HG03565 (cell line): ENCODE measurements around the gene CALHM1.

Experiments used
- ATAC-seq: cut with Tn5 transposase; IDR thresholded peaks from one replicate; pipeline ENCODE4 v1.9.1; 2021; ENCODE audit warnings: mild to moderate bottlenecking, moderate library complexity; ENCODE audit not compliant: unreplicated experiment

CALHM1 gene

GRCh38 chr10:103456074-103456660, 2.5 kb downstream of the CALHM1 start:
- no peak for ATAC-seq

- ATAC-seq: no peak
Measured at GRCh38 chr10:103455235-103455634, 3.5 kb downstream of the CALHM1 start.

GRCh38 chr10:103454026-103454425, 4.7 kb downstream of the CALHM1 start:
- no peak for ATAC-seq

- ATAC-seq: no peak
Measured at GRCh38 chr10:103452506-103453230, 6.0 kb downstream of the CALHM1 start.

- ATAC-seq: no peak
Measured at GRCh38 chr10:103451831-103452505, 6.7 kb downstream of the CALHM1 start, which contains the start of gene CALHM2. Gene CALHM2 (minus strand): TSS chr10:103452370. CDS start chr10:103449941, 2,429 bp downstream.

- ATAC-seq: no peak
Measured at GRCh38 chr10:103451091-103451813, 7.4 kb downstream of the CALHM1 start.

GRCh38 chr10:103450201-103450695, 8.5 kb downstream of the CALHM1 start:
- ATAC-seq: no peak

GRCh38 chr10:103449208-103450144, 9.2 kb downstream of the CALHM1 start:
- ATAC-seq: no peak

GRCh38 chr10:103448746-103449145, 10.0 kb downstream of the CALHM1 start:
- ATAC-seq: no peak

- no peak for ATAC-seq
Measured at GRCh38 chr10:103447187-103447586, 11.5 kb downstream of the CALHM1 start.

- ATAC-seq: no peak
Measured at GRCh38 chr10:103445767-103446567, 12.7 kb downstream of the CALHM1 start.

GRCh38 chr10:103445366-103445765, 13.3 kb downstream of the CALHM1 start:
- no peak for ATAC-seq

- no peak for ATAC-seq
Measured at GRCh38 chr10:103444478-103444877, 14.2 kb downstream of the CALHM1 start.

GRCh38 chr10:103443475-103444185, 15.1 kb downstream of the CALHM1 start:
- no peak for ATAC-seq

GRCh38 chr10:103442031-103442461, 16.7 kb downstream of the CALHM1 start:
- no peak for ATAC-seq

- no peak for ATAC-seq
Measured at GRCh38 chr10:103441611-103442010, 17.1 kb downstream of the CALHM1 start.

GRCh38 chr10:103441206-103441605, 17.5 kb downstream of the CALHM1 start:
- ATAC-seq: no peak

- ATAC-seq: no peak
Measured at GRCh38 chr10:103440416-103440815, 18.3 kb downstream of the CALHM1 start.

- ATAC-seq: no peak
Measured at GRCh38 chr10:103439776-103440175, 18.9 kb downstream of the CALHM1 start.
